ENCODE data around the gene CACNB3. TPM values are rescaled to one million over a fixed set of nuclear protein-coding genes. Genes with fewer than 3 reads are reported as not detected.
A peak's percentile ranks its signal among the peaks of the same experiment; 100 is the strongest.

The CACNB3 gene
- total and polyA plus RNA-seq, 11 donors = 3.2 to 11.2 (median 5.3) TPM

DNA sequence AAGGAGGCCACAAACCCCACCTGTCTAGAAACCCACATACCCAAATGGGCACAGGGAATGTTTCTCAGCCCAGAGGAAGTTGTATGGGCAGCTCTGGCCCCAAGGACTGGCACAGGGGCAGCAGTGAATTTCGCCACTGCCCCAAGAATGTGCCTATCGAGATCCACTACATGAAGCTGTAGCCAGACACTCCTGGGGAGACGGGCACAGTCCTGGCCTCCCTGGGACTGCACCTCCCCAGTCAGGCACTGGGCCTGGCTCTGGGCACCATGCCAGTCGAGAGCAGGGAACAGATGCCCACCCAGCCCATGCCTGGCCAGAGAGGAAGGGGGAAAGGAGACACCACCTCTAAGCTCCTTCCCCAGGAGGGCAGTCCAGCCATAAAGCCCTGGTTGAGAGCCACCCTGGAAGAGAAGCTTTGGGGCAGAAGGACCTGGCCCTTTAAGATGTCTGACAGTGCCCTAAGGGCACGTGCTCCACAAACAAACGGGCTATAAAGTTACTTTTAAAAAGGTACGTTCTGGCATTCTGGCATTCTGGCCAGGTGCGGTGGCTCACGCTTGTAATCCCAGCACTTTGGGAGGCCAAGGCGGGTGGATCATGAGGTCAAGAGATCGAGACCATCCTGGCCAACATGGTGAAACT lies 37.8 kb upstream of the CACNB3 start:
- WGBS, 4 donors = 53 to 66% (median 60%) methylated on average over 11 of the region's 11 CpGs
- peaks cover 10 to 100% (median 69%) of the 10 kb centered on the region in 12 donors for H3K4me1 ChIP-seq
- H3K27ac ChIP-seq = peak overlapping the region; percentile 60 to 99 (median 94)
- H3K36me3 ChIP-seq = peaks cover 0 to 43% (median 30%) of the 10 kb centered on the region in 9 donors
- intact Hi-C loops (cut with DNase I) = loop anchor here in 1 of 10 donors (2.0 kb wide), 1 partner anchor 14 kb away; no protein-coding TSS in a partner anchor
- TF ChIP-seq, protein P1, sequence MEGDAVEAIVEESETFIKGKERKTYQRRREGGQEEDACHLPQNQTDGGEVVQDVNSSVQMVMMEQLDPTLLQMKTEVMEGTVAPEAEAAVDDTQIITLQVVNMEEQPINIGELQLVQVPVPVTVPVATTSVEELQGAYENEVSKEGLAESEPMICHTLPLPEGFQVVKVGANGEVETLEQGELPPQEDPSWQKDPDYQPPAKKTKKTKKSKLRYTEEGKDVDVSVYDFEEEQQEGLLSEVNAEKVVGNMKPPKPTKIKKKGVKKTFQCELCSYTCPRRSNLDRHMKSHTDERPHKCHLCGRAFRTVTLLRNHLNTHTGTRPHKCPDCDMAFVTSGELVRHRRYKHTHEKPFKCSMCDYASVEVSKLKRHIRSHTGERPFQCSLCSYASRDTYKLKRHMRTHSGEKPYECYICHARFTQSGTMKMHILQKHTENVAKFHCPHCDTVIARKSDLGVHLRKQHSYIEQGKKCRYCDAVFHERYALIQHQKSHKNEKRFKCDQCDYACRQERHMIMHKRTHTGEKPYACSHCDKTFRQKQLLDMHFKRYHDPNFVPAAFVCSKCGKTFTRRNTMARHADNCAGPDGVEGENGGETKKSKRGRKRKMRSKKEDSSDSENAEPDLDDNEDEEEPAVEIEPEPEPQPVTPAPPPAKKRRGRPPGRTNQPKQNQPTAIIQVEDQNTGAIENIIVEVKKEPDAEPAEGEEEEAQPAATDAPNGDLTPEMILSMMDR (IDR thresholded peaks at IDR 0.05) = no peak
- no peaks in the 10 kb centered on the region for H3K27me3 ChIP-seq
- H3K4me3 ChIP-seq = no peak overlapping the region
- ATAC-seq = peak in 3 of 4 donors; percentile 6 to 22 (median 6)
- H3K9me3 ChIP-seq = no peaks in the 10 kb centered on the region
- peak in 2 of 5 donors; percentile 56 to 61 for DNase-seq

DNA sequence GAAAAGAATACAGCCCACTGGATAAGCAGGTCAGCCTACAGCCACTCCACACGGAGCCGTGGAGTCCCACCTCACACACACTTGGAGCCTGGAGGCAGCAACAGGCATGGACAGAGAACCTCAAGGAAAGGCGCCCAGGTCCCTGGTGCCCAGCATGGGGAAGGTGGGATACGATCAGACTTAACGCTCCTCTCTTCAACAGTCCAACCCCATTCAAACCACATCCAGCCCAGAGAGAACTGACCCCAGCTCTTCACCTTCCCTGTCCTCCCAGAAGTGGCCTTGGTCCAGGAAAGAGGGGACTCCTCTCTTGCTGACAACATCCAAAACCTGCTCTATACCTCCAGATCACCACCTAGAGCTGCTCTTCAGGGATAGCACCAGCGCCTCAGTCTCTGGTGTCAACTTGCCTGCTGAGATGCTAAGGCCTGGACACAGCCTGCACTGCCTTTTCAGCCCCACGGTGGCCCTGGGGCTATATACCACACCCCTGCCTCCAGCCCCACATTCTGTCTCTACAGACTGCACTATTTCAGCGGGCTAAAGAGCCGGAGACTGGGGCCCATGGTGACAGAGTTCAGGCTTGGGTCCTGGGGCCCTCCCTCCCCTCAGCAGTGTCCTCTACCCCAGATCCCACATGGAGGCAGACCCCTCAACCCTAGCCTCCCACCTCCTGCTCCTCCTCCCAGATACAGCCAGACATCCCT lies 36.4 kb upstream of the CACNB3 start:
- no peak for TF ChIP-seq POLR2A (IDR thresholded peaks at IDR 0.05)
- TF ChIP-seq, protein P1 (IDR thresholded peaks at IDR 0.05) = no peak
- no peaks in the 10 kb centered on the region for H3K27me3 ChIP-seq
- no peaks in the 10 kb centered on the region for H3K9me3 ChIP-seq
- ATAC-seq (no peak), DNase-seq (no peak)
- 53 to 60% (median 55%) methylated on average over 7 to 9 of the region's 9 CpGs for WGBS, 4 donors
- H3K27ac ChIP-seq = peak overlapping the region; percentile 60 to 99 (median 94)
- peaks cover 0 to 29% (median 16%) of the 10 kb centered on the region in 9 donors for H3K36me3 ChIP-seq
- H3K4me3 ChIP-seq = peak overlapping the region in 2 of 12 donors; percentile 4 to 12
- peaks cover 13 to 100% (median 79%) of the 10 kb centered on the region in 12 donors for H3K4me1 ChIP-seq
- intact Hi-C loops (cut with DNase I) = loop anchor here in 1 of 10 donors (2.0 kb wide), 1 partner anchor 15 kb away; no protein-coding TSS in a partner anchor

DNA sequence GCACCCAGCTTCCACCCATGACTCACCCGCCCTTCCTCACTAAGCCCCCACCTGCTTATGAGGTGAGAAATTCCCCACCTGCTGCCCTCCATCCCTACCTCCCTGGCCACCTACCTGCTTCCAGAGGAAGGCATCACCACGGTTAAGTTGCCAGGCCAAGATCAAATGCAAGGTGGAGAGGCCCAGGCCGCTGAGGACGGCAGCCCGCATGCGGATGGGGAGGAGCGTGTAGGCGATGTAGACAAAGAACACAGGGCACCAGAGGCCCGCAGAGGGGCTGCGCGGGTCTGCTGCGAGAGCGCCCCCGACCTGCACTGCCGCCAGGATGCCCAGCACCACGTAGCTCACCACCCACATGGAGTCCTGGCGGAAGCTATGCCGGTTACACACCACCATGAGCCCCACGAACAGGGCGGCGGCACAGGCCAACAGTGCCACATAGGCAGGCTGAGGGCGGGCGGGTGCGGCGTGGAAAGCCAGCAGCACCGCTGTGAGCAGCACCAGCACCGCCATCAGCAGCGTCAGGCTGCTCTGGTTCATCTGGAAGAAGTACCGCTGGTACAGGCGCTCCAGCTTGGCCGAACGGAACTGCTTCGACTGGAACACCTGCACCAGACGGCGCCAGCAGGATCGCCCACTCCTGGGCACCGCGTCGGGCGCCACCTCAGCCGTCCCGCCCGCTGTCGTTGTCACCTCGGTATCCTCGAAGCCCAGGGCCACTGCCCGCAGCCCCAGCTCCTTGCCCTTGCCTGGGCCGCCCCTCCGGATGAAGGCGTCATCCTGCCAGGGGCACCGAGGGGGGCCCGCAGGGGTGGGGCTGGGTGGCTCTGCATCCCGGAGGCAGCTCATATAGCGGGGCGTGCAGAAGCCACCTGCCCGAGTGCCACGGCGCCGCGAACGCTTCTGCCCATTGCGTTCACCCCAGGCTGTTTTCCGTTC lies 35.6 kb upstream of the CACNB3 start:
- TF ChIP-seq, protein P1 (IDR thresholded peaks at IDR 0.05) = no peak
- no peak for TF ChIP-seq POLR2A (IDR thresholded peaks at IDR 0.05)
- H3K27me3 ChIP-seq = no peaks in the 10 kb centered on the region
- intact Hi-C loops (cut with DNase I) = no loop called here
- H3K4me3 ChIP-seq = peak overlapping the region in 2 of 12 donors; percentile 8 to 17
- no peaks in the 10 kb centered on the region for H3K9me3 ChIP-seq
- no peak for ATAC-seq
- peaks cover 0 to 21% (median 12%) of the 10 kb centered on the region in 9 donors for H3K36me3 ChIP-seq
- peaks cover 13 to 100% (median 83%) of the 10 kb centered on the region in 12 donors for H3K4me1 ChIP-seq
- H3K27ac ChIP-seq = peak overlapping the region in 10 of 12 donors; percentile 16 to 99 (median 96)
- DNase-seq = no peak
- 66 to 81% (median 75%) methylated on average over 54 to 63 of the region's 63 CpGs for WGBS, 4 donors

Data from heart left ventricle (tissue), 16 donors.